HepG2 (cell line): Measurements from ENCODE around the gene PERP. TPM values are rescaled to one million over a fixed set of nuclear protein-coding genes. Genes with fewer than 3 reads are reported as not detected.
A peak's percentile ranks its signal among the peaks of the same experiment; 100 is the strongest.

Source experiments
- HDAC1 ChIP-seq: sonication (generic); formaldehyde crosslinking; IDR thresholded peaks from 2 replicates; pipeline ENCODE4 v1.5.1; 2020; ENCODE audit warnings: mild to moderate bottlenecking, missing genetic modification reagents
- HNF4A ChIP-seq: sonication (generic); formaldehyde crosslinking; IDR thresholded peaks from 2 replicates; pipeline ENCODE4 v1.4.0; 2020; ENCODE audit warnings: missing genetic modification reagents
- MIXL1 ChIP-seq: IDR thresholded peaks from 2 replicates; pipeline ENCODE4 v1.6.1; 2016
- ZFP41 ChIP-seq: sonication (generic); formaldehyde crosslinking; IDR thresholded peaks from 2 replicates; pipeline ENCODE4 v1.4.0; 2020; ENCODE audit warnings: mild to moderate bottlenecking, missing genetic modification reagents, borderline replicate concordance
- ZNF460 ChIP-seq: sonication (generic); formaldehyde crosslinking; IDR thresholded peaks from 2 replicates; pipeline ENCODE4 v1.5.1; 2020; ENCODE audit warnings: missing genetic modification reagents, mild to moderate bottlenecking, borderline replicate concordance
- polyA plus RNA-seq, 8 experiments: library from polyadenylated mRNA; depleted of rRNA in 3 of 8; stranded (reverse) in 7 of 8; unstranded in 1 of 8; fragments of >200 nt; fragmentation: Illumina TruSeq in 4 of 8; extraction: Trizol in 4 of 8; gene quantifications; 2 replicates each; pipeline versions ENCODE4 v1.2.1 to v1.2.3, GENCODE V29; 2011 to 2016; ENCODE audit warnings: low read depth in 4 of 8, missing spikeins in 1 of 8, mixed read lengths in 1 of 8; ENCODE audit not compliant: insufficient read depth in 1 of 8
- total RNA-seq, 5 experiments: library from RNA; depleted of rRNA; stranded (reverse); fragments of >200 nt; fragmentation: Illumina TruSeq; extraction: Trizol; gene quantifications; 2 replicates each; pipeline ENCODE4 v1.2.3, GENCODE V29; 2016; ENCODE audit warnings: low read depth in 1 of 5
- TF ChIP-seq, protein P1 (sequence below): sonication (generic); formaldehyde crosslinking; IDR thresholded peaks from 2 replicates; pipeline ENCODE4 v1.8.0; 2022; ENCODE audit warnings: missing genetic modification reagents, mild to moderate bottlenecking, inconsistent platforms, borderline replicate concordance
- TF ChIP-seq, protein P2 (sequence below): sonication (generic); formaldehyde crosslinking; IDR thresholded peaks from 2 replicates; pipeline ENCODE4 v1.4.0; 2020; ENCODE audit warnings: missing genetic modification reagents, borderline replicate concordance

PERP gene
- total and polyA plus RNA-seq, 2 of the 13 experiments (the other 11 are each of a cell fraction or from before 2014, with no cell fraction given): 26.0 to 53.0 TPM

DNA sequence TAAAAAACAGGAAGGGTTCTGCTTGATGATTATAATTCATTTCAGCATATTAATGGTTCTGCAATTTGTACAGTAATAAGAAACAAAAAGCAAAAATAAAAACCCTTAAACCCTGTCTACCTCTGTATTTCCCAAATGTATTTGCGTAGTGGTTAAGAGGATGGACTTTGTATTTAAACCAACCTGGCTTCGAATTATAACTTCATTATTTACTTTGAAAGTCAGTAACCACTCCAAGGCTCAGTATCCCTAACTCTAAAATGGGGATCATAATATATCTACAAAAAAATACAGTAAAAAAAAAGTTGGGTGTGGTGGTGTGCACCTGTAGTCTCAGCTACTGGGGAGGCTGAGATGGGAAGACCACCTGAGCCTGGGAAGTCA is 21.4 kb downstream of the PERP start (continued):
- TF ChIP-seq, protein P1, sequence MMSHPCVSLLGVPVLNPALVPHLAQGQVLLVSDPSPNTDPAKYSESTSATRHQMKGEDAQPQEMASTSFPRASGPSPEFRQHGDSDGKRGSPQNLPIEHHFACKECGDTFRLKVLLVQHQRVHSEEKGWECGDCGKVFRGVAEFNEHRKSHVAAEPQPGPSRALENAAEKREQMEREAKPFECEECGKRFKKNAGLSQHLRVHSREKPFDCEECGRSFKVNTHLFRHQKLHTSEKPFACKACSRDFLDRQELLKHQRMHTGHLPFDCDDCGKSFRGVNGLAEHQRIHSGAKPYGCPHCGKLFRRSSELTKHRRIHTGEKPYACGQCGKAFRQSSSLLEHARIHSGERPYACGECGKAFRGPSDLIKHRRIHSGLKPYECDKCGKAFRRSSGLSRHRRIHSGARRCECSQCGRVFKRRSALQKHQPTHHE (CRISPR knock-in tag): 0 out of 2 replicates have a peak, but pooled peaks have one; percentile 1
- TF ChIP-seq HNF4A (CRISPR knock-in tag) (peak; percentile 61), HDAC1 (no peak), ZFP41 (CRISPR knock-in tag) (no peak), MIXL1 (CRISPR knock-in tag) (peak; percentile 34; the same call in 1 of the 2 replicates), ZNF460 (CRISPR knock-in tag) (peak; percentile 86)
- TF ChIP-seq, protein P2, sequence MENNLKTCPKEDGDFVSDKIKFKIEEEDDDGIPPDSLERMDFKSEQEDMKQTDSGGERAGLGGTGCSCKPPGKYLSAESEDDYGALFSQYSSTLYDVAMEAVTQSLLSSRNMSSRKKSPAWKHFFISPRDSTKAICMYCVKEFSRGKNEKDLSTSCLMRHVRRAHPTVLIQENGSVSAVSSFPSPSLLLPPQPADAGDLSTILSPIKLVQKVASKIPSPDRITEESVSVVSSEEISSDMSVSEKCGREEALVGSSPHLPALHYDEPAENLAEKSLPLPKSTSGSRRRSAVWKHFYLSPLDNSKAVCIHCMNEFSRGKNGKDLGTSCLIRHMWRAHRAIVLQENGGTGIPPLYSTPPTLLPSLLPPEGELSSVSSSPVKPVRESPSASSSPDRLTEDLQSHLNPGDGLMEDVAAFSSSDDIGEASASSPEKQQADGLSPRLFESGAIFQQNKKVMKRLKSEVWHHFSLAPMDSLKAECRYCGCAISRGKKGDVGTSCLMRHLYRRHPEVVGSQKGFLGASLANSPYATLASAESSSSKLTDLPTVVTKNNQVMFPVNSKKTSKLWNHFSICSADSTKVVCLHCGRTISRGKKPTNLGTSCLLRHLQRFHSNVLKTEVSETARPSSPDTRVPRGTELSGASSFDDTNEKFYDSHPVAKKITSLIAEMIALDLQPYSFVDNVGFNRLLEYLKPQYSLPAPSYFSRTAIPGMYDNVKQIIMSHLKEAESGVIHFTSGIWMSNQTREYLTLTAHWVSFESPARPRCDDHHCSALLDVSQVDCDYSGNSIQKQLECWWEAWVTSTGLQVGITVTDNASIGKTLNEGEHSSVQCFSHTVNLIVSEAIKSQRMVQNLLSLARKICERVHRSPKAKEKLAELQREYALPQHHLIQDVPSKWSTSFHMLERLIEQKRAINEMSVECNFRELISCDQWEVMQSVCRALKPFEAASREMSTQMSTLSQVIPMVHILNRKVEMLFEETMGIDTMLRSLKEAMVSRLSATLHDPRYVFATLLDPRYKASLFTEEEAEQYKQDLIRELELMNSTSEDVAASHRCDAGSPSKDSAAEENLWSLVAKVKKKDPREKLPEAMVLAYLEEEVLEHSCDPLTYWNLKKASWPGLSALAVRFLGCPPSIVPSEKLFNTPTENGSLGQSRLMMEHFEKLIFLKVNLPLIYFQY (CRISPR knock-in tag): no peak
